Left lung (tissue), 10 donors: ENCODE data around the gene LYPD3. TPM values are rescaled to one million over a fixed set of nuclear protein-coding genes. Genes with fewer than 3 reads are reported as not detected.

Experiments
- ATAC-seq: fragments of 200-7000 bp; cut with Tn5 transposase; one replicate; pipeline ENCODE4 v1.9.1; 2020; ENCODE audit warnings: moderate library complexity
- DNase-seq, 4 donors: peaks; one replicate each; pipeline ENCODE4 v3.0.0-alpha.2; 2013 to 2020
- H3K27ac ChIP-seq, 2 donors: fragments of 200-600 bp; sonication (generic) in 1 of 2; one replicate each; pipeline versions ENCODE4 v1.5.0 to v1.8.0; 2020 to 2021
- H3K27me3 ChIP-seq, 2 donors: fragments of 200-600 bp; sonication (generic) in 1 of 2; one replicate each; pipeline versions ENCODE4 v1.5.0 to v1.8.0; 2020 to 2021
- H3K36me3 ChIP-seq, 2 donors: fragments of 200-600 bp; sonication (generic) in 1 of 2; one replicate each; pipeline versions ENCODE4 v1.5.0 to v1.8.0; 2020 to 2021
- H3K4me1 ChIP-seq, 2 donors: fragments of 200-600 bp; one replicate each; pipeline ENCODE4 v1.8.0; 2021
- H3K4me3 ChIP-seq, 2 donors: fragments of 200-600 bp; sonication (generic) in 1 of 2; one replicate each; pipeline versions ENCODE4 v1.5.0 to v1.8.0; 2020 to 2021; ENCODE audit warnings: mild to moderate bottlenecking in 1 of 2
- H3K9me3 ChIP-seq, 2 donors: fragments of 200-600 bp; sonication (generic) in 1 of 2; one replicate each; pipeline versions ENCODE4 v1.5.0 to v1.8.0; 2020 to 2021
- intact Hi-C, 2 donors: fragments of 100-400 bp; cut with DNase I; formaldehyde crosslinking; loops; one replicate each; pipeline versions ENCODE4 v1.11.2 to v1.14.2; 2022
- polyA plus RNA-seq, 6 donors: library from polyadenylated mRNA; unstranded; fragments of 120-200 nt; gene quantifications; one replicate each; pipeline ENCODE4 v1.2.1, GENCODE V29; 2013; ENCODE audit not compliant: insufficient read length in 6 of 6
- total RNA-seq, 2 donors: library from RNA; stranded (reverse); fragmentation: NEBNext Ultra II Directional; extraction: Animal tissue kit (Norgen Biotek cat#: 25700); gene quantifications; one replicate each; pipeline ENCODE4 v1.2.1, GENCODE V29; 2021
- TF ChIP-seq, protein P1 (sequence below), 2 donors: fragments of 200-600 bp; sonication (generic) in 1 of 2; IDR thresholded peaks; one replicate each; pipeline versions ENCODE4 v1.5.0 to v1.8.0; 2021; ENCODE audit warnings: antibody characterized with exemption in 2 of 2
- donor health status: DM: no; HTN: yes; CAD: no.
- donor health status: DM: no; HTN: no; CAD: no.

Gene LYPD3
- total and polyA plus RNA-seq, 8 donors = 0.73 to 2.1 (median 1.2) TPM

DNA sequence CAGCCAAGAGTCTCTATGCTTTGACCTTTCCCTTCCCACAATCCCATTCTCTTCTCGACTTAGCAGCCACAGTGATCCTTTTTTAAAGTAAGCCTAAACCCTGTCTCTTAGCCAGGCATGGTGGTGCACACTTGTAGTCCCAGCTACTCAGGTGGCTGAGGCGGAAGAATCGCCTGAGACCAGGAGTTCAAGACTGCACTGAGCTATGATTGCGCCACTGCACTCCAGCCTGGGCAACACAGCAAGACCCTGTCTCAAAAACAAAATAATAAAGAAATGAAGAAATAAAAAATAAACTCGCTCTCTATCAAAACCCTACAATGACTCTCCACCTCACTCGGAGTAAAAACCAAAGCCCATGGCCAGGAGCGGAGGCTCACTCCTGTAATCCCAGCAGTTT lies 36.0 kb downstream of the LYPD3 start:
- intact Hi-C loops = no loop called here
- H3K9me3 ChIP-seq = no peaks in the 10 kb centered on the region

DNA sequence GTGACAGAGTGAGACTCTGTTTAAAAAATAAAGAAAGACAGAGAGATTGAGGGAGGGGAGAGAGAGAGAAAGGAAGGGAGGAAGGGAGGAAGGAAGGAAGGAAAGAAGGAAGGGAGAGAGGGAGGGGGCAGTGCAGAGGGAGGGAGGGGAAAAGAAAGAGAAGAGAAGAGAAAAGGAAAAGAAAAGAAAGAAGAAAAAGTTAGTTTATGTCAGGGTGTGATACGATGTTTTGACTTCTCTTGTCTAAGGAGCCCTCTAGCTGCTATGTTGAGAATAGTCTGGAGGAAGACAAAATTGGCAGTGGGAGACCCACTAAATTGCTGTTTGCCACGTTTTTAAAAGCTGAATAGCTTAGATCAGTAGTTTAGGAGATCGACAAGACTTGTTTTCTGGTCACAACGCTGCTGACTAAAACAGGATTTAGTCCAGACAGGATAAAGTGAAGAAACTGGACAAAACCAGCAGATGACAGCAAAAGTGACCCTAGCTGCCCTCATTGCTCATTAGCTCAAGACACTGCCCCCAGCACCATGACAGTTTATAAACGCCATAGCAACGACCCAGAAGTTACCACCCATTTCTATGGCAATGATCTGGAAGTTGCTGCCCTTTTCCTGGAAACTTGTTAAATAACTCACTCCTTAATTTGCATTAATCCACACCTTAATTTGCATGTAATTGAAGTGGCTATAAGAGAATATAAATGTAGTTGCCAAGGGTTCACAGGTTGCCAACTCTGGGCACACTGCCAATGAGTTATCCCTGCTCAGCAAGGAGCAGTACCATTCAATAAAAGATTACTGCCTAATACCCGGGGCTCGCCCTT lies 39.6 kb downstream of the LYPD3 start:
- H3K4me1 ChIP-seq = peaks cover 0 to 5% of the 10 kb centered on the region in 2 donors
- H3K27ac ChIP-seq = no peak overlapping the region
- DNase-seq = no peak
- TF ChIP-seq, protein P1, sequence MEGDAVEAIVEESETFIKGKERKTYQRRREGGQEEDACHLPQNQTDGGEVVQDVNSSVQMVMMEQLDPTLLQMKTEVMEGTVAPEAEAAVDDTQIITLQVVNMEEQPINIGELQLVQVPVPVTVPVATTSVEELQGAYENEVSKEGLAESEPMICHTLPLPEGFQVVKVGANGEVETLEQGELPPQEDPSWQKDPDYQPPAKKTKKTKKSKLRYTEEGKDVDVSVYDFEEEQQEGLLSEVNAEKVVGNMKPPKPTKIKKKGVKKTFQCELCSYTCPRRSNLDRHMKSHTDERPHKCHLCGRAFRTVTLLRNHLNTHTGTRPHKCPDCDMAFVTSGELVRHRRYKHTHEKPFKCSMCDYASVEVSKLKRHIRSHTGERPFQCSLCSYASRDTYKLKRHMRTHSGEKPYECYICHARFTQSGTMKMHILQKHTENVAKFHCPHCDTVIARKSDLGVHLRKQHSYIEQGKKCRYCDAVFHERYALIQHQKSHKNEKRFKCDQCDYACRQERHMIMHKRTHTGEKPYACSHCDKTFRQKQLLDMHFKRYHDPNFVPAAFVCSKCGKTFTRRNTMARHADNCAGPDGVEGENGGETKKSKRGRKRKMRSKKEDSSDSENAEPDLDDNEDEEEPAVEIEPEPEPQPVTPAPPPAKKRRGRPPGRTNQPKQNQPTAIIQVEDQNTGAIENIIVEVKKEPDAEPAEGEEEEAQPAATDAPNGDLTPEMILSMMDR (IDR thresholded peaks at IDR 0.05) = peak in 1 of 2 donors; percentile 36
- ATAC-seq = peak; percentile 33
- H3K4me3 ChIP-seq = no peak overlapping the region
- no peaks in the 10 kb centered on the region for H3K27me3 ChIP-seq
- H3K36me3 ChIP-seq = no peaks in the 10 kb centered on the region
- intact Hi-C loops = no loop called here
- no peaks in the 10 kb centered on the region for H3K9me3 ChIP-seq

More for the DNA sequence above, 36.0 kb downstream of the LYPD3 start:
- H3K27me3 ChIP-seq = no peaks in the 10 kb centered on the region
- H3K27ac ChIP-seq = no peak overlapping the region
- H3K4me3 ChIP-seq = no peak overlapping the region
- peaks cover 0 to 5% of the 10 kb centered on the region in 2 donors for H3K4me1 ChIP-seq
- ATAC-seq (no peak), DNase-seq (no peak)
- TF ChIP-seq, protein P1 (IDR thresholded peaks at IDR 0.05) = no peak
- H3K36me3 ChIP-seq = no peaks in the 10 kb centered on the region

DNA sequence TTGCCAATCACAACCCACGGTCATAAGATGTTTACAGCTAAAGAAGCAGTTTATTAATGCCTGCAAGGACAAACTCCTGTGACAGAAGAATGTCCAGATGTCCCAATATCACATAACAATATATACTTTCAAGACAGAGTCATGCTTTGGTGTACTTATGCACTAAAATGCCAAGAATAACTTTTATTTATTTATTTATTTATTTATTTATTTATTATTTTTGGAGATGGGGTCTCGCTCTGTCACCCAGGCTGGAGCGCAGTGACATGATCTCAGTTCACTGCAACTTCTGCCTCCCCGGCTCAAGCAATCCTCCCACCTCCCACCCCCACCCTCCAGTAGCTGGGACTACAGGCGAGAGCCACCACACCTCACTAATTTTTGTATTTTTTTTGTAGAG lies 41.6 kb downstream of the LYPD3 start:
- no peak for ATAC-seq
- Histone ChIP-seq H3K4me1 (no peaks in the 10 kb centered on the region), H3K27me3 (no peaks in the 10 kb centered on the region), H3K36me3 (no peaks in the 10 kb centered on the region), H3K9me3 (no peaks in the 10 kb centered on the region), H3K27ac (no peak overlapping the region), H3K4me3 (no peak overlapping the region)
- TF ChIP-seq, protein P1 (IDR thresholded peaks at IDR 0.05) = no peak
- intact Hi-C loops = no loop called here
- DNase-seq = no peak

DNA sequence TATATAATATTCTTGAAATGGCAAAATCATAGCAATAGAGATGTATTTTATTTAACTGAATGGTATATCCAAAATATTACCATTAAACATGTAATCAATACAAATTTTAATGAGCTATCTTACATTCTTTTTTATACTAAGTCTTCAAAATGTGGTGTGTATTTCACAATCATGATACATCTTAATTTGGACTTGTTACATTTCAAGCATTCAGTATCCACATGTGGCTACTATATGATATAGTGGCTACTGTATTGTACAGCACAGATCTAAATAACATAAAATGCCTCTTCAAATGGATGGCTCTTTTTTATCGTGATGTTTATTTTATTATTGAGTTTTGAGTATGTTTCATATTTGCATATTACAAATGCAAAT lies 42.7 kb downstream of the LYPD3 start:
- intact Hi-C loops = no loop called here
- TF ChIP-seq, protein P1 (IDR thresholded peaks at IDR 0.05) = no peak
- no peak for ATAC-seq
- no peak overlapping the region for H3K27ac ChIP-seq
- no peaks in the 10 kb centered on the region for H3K4me1 ChIP-seq
- no peak for DNase-seq
- H3K36me3 ChIP-seq = no peaks in the 10 kb centered on the region
- no peak overlapping the region for H3K4me3 ChIP-seq
- H3K9me3 ChIP-seq = no peaks in the 10 kb centered on the region
- no peaks in the 10 kb centered on the region for H3K27me3 ChIP-seq

DNA sequence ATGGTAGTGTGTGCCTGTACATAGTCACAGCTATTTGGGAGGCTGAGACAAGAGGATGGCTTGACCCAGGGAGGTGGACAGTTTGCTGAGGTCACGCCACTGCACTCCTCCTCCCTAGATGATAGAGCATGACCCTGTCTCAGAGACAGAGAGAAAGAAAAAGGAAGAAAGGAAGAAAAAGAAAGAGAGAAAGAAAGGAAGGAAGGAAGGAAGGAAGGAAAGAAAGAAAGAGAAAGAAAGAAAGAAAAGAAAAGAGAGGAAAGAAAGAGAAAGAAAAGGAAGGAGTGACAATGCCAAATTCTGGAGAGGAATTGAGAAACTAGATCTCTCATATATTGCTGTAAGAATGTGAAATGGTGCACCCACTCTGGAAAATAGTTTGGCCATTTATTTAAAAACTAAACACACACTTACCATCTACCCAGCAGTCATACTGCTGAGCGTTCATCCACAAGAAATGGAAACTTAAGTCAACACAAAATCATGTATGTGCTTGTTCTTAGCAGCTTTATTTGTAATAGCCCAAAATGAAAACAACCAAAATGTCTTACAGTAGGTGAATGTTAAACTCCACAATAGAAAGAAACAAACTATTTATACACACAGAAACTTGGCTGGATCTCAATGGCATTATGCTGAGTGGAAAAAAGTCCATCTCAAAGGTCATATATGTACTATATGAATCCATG lies 43.3 kb downstream of the LYPD3 start:
- no peaks in the 10 kb centered on the region for H3K27me3 ChIP-seq
- no peak overlapping the region for H3K27ac ChIP-seq
- DNase-seq (no peak), ATAC-seq (no peak)
- H3K4me3 ChIP-seq = no peak overlapping the region
- H3K9me3 ChIP-seq = no peaks in the 10 kb centered on the region
- TF ChIP-seq, protein P1 (IDR thresholded peaks at IDR 0.05) = no peak
- no peaks in the 10 kb centered on the region for H3K36me3 ChIP-seq
- H3K4me1 ChIP-seq = no peaks in the 10 kb centered on the region
- intact Hi-C loops = no loop called here
